Fibroblast of skin of left biceps (primary cell): Measurements from ENCODE around the gene ZNF165.
"Not testable (repeated sequence)": the region's sequence is repeated elsewhere in the genome, so short reads cannot be mapped to it uniquely, and the experiment has no call there.

Experiments
- DNase-seq, 2 experiments: peaks; one replicate each; pipeline ENCODE4 v3.0.0-alpha.2; 2013; ENCODE audit warnings: low read depth in 2 of 2

Gene ZNF165

GRCh38 chr6:28080381-28080630, at the start of gene ZNF165:
ZNF165 (plus strand) TSS chr6:28080568; CDS start chr6:28085481, 4,913 bp downstream.
- DNase-seq = not testable (repeated sequence)

DNA sequence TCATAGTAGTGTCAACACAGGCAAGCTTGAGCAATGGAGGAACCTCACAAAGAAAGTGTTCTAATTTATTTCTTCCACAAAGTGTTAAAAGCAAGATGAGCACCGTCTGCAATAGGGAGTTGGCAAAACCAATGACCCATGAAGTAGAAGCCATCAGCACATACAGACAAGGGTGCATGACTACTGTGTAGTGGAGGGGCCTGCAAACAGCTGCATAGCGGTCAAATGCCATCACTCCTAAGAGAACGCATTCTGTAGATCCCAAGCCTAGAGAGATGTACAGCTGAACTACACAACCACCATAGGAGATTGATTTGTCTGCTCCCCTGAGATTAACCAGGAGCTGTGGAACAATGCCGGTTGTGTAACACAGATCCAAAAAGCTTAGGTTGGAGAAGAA, 26.8 kb upstream of the ZNF165 start:
- DNase-seq = no peak

GRCh38 chr6:28060405-28060804, 20.0 kb upstream of the ZNF165 start:
- DNase-seq = no peak

- DNase-seq = no peak
These were observed 16.1 kb upstream of the ZNF165 start for GRCh38 chr6:28064272-28064671.

DNA sequence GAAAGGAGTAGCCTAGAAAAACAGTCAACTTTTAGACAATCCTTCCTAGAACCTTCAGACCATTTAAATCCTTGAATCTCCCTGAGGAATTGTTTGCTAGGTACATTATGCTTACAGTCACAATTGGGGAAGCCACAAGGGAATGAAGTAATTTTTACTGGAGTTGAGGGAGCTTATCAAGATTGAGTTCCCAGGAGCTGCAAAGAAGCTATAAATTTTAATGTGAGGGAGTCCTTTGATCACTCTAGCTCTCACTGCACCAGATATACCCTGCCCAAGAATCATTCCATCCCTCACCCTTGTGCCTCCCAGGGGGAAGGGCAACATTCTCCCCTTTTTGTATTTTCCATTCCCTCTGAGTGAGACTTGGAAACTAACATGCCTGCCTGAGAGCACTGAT, 12.3 kb upstream of the ZNF165 start:
- no peak for DNase-seq

DNA sequence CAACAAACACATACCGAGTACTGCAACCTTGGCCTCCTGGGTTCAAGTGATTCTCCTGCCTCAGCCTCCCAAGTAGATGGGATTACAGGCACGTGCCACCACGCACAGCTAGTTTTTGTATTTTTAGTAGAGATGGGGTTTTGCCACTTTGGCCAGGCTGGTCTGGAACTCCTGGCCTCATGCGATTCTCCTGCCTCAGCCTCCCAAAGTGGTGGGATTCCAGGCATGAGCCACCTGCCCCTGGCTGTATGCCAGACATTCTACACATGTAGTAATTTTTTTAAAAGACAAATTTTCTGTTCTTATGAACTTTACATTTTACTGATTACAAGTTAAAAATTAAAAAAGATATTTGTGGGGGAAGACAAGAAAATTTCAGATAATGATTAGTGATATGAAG, 9.4 kb upstream of the ZNF165 start:
- DNase-seq = not testable (repeated sequence)

- no peak for DNase-seq
These were observed 2.3 kb upstream of the ZNF165 start for GRCh38 chr6:28078050-28078449.

GRCh38 chr6:28078836-28079235, 1.5 kb upstream of the ZNF165 start:
- no peak for DNase-seq

- DNase-seq = peak; percentile 90 to 93
These were observed 490 bp downstream of the ZNF165 start for GRCh38 chr6:28080631-28081485.

DNA sequence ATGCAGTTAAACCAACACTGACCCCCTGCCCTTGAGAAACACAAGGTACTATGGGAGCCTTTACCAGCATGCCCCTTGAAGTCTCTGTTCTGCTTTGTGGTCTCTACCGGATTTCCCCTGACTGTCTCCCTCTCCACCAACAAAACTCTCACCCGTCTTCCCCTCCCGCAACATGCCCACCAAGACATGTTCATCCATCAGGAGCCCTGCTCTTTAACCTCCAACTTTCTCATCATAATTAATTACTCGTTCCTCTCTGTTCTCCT, 1.1 kb downstream of the ZNF165 start:
- no peak for DNase-seq

DNA sequence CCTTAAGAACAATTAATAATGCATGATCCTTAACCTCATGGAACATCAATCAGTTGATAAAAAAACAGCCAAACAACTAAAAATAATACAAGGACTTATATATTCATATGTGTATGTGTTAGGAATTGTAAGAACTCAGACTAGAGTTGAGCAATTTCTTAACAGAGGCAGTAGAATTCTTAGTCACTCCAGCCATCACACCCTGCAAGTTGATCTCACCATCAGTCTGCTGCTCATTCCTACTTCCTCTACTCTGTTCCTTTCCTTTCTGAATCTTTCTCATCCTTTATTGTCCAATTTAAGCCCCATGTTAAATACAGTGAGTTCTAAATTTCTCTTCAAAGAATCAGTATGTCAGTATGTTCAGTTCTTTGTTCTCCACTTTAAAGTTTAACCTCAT, 2.6 kb downstream of the ZNF165 start:
- no peak for DNase-seq

DNA sequence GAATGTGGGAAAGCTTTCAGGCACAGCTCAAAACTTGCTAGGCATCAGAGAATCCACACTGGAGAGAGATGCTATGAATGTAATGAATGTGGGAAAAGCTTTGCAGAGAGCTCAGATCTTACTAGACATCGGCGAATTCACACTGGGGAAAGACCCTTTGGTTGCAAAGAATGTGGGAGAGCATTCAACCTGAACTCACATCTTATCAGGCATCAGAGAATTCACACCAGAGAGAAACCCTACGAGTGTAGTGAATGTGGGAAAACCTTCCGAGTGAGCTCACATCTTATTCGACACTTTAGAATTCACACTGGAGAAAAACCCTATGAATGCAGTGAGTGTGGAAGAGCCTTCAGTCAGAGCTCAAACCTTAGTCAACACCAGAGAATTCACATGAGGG, 8.7 kb downstream of the ZNF165 start:
- no peak for DNase-seq

GRCh38 chr6:28090917-28091586, 10.7 kb downstream of the ZNF165 start:
- no peak for DNase-seq

DNA sequence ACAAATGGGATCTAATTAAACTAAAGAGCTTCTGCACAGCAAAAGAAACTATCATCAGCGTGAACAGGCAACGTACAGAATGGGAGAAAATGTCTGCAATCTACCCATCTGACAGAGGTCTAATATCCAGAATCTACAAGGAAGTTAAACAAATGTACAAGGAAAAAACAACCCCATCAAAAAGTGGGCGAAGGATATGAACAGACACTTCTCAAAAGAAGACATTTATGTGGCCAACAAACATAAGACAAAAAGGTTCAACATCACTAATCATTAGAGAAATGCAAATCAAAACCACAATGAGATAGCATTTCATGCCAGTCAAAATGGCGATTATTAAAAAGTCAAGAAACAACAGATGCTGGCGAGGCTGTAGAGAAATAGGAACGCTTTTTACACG, 21.9 kb downstream of the ZNF165 start:
- DNase-seq = not testable (repeated sequence)

- not testable (repeated sequence) for DNase-seq
These were observed 22.3 kb downstream of the ZNF165 start for GRCh38 chr6:28102699-28103098.

DNA sequence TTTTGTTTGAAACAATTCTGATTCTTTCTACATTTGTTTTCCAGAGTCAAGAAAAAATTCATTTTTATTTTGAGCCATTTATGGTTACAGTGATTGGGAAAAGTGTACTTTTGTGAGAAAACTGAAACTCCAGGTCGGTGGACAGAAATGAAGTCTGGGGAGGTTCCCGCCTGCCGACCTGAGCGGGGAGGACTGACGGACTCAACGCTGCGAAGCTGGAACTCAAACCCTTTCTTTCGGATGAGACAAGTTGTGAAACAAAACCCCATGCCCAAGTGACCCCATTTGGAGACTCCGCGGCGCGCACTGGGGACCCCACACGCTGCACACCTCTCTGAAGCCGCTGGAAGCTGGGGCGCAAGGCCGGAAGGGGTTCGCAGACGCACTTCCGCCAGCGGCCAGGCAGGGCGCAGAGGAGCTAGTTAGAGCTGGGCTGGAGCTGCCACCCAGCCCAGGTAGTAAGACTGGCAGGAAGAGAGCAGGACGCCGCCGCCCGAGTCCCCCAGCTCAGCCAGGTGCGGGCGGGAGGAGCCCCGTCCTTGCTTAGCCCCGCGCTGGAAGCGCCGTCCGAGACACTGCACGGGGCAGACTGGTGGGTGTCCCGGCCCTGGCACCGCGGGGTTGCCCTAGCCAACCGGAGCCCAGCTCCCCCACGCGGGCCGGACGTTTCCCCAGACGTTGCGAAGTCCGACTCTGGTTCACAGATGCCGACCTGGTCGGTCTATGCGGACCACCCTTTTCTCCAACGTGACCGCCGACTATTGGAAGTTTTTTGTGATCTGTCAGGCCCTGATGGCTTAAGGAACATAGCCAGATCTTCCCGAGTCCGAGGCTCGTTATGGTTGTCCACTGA, 24.2 kb downstream of the ZNF165 start:
- peak; percentile 32 for DNase-seq

DNA sequence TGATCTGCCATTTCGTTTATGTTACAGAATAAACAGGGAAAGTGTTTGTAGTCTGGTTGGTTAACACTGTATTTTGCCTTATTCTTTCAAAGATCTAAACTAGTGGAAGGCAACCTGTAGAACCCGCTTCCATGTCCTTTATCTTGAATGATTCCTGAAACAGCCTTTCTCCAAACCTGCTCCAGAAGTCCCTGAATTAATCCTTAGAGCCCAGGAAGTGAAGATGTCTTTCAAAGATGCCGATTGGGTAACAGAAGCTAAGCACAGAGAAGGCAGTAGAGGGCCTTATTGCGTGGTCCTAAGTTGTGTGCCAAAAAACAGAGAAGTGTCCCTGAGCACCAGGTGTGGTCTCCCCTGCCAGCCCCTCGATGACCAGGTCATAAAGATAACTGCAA, 24.9 kb downstream of the ZNF165 start:
- no peak for DNase-seq

- no peak for DNase-seq
These were observed 27.1 kb downstream of the ZNF165 start for GRCh38 chr6:28107506-28107905.

GRCh38 chr6:28111964-28112363, 31.6 kb downstream of the ZNF165 start:
- DNase-seq = no peak

DNA sequence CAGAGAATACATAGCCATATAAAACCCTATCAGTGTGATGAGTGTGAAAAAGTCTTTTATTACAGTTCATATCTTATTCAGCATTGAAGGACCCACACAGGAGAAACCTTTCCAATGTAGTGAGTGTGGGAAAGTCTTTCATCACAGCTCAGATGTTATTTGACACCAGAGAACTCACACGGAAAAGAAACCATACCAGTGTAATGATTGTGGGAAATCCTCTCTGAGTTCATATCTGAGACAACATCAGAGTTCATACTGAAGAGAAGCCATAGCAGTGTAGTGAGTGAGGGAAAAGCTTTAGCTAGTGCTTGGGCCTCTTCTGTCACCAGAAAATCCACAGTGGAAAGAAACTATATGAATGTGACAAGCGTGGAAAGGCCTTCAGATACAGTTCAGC, 35.4 kb downstream of the ZNF165 start:
- no peak for DNase-seq

GRCh38 chr6:28117386-28118050, 37.1 kb downstream of the ZNF165 start:
- DNase-seq = no peak

GRCh38 chr6:28118217-28118616, 37.8 kb downstream of the ZNF165 start:
- no peak for DNase-seq
